HG02840 (cell line): ENCODE results near the gene PSMC5.
"Not testable (repeated sequence)": the region's sequence is repeated elsewhere in the genome, so short reads cannot be mapped to it uniquely, and the experiment has no call there.

Experiments
- ATAC-seq: cut with Tn5 transposase; IDR thresholded peaks from one replicate; pipeline ENCODE4 v1.9.1; 2021; ENCODE audit warnings: mild to moderate bottlenecking, moderate library complexity, moderate number of reproducible peaks; ENCODE audit not compliant: unreplicated experiment, low FRiP score

The PSMC5 gene

DNA sequence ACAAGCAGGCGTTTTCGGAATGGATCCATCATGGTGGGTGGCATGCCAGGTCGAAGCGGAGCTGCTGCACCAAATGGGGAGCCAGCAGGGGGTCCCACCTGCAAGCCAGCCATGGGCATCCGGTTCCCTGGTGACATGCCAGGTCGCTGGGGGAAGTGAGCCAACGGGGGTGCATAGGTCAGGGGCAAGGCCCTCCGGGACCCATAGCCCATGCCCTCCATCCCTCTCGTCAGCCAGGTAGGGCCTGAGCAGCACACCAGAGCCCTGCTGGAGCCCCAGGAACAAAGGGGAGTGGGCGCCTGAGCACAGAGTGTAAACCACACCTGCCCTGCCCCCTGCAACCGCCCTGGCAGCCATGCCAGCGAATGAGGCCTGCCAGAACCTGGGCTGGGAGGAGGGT is 10.2 kb downstream of the PSMC5 start:
- no peak for ATAC-seq

DNA sequence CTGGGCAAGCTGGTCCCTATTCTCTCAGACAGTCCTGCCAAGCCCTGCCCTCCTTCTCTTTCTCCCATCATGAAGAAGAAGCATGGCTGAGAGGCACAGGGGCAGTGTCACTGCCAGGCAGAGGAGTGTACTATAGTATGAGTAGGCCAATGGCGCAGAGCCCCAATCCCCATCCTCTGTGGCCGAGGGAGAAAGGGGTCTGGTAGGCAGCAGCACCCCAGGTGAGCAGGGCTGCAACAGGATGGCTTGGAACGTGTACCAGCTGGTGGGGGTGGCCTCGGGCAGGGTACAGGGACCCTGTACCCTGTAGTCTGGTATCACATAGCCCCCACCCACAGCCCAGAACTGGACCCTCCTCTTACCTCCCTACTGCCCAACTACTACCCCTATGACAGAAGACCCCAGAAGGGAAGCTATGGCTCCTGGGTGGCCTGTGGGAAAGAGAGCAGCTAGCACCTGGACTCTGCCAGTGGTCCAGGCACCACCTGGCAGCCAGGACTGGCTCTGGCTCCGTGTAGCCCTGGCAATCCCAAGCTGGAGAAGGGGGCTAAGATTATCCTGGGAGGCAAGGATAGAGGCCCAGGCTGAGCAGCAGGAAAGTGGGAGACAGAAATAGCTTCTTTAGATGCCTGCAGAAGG is 10.8 kb downstream of the PSMC5 start:
- no peak for ATAC-seq

DNA sequence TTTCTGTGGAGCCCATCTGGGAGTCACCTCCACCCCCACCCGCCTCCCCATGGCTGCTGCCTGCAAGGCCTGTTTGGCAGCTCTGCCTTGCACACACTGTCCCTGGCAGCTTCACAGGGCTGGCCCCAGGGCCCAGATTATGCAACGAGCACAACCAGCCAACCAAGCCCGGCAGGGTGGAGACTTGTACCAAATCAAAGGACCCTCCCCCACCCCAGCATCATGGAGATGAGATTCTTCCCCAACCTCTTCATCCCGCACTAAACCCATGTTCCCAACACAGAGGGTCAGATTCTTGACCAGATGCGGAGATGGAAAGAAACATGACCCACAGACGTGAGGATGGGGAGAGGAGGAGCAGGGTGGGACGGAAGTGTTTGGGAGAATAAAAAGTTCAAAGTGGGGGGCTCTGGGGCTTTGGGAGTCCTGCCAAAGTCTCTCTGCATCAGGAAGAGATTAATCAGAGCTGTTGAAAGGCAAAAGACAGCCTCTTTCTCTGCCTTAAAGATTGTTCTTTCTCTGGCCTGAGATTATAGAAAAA is 11.5 kb downstream of the PSMC5 start:
- no peak for ATAC-seq

DNA sequence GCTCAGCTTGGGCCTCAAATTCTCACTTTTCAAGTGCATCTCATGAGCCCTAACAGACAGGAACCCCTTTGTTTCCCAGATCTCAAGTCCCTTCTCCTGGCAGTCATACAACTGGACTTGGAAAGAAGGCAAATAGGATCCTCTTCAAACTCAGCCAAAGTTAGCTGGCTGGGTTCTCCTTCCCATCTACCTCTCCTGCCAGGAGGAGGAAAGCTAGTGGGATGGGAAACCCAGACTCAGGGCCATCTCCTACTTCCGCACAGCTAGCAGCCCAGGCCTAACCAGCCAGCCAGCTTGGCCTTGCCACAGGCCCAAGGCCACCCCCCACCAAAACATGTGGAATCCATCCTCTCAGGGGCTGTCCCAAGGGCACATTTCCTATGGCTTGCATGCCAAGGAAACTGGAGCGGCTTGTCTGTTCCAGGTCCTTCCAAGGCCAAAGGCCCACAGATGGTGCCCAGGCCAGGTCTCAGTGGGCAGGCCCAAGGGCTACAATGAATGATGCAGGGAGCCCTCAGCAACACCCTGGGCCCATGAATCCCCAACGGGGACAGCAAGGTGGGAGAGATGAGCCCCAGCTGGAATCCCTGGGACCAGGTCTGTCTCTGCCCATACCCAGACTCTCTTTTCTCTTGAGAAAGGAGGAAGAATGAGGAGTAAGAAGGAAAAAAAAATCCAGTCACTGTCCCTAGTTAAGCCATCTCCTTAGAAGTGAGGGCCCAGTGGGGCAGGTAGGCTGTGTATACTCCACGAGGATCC is 13.5 kb downstream of the PSMC5 start:
- no peak for ATAC-seq

DNA sequence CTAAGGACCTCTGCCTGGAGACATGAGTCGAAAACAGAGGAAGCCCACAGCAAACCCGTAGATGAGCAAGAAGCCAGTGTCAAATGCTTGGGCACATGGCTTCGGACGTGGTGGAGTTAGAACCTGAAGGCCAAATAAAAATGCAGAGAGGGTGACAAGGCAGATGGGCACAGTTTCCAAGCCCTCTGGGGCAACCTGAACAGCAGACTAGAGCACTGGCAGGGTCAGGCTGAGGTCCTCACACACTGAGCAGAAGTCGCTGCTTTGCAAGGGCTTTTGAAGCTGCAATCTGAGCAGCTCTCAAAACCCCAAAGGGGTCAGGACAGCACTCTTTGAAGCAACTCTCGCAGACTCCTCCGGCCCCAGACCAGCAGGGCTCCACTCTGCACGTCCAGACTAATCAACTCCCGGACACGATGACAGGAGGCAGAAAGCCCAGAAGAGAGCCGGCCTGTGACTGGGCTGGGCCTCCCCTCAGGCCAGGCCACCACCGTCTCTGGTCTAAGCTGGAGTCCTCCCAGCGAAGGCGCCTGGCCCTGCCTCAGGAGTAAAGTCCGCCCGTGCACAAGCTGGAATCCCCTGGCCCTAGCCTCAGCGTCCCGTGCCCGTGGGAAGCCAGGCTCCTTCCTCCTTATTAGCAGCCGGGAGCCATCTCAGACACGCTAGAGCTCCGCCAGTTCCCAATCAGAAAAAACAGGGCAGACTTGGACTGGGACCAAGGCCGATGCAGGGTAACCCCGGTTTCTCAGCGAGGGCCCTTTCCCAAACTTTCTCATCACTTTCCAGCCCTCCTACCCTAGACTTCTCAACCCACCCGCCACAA is 14.3 kb downstream of the PSMC5 start:
- ATAC-seq: no peak

DNA sequence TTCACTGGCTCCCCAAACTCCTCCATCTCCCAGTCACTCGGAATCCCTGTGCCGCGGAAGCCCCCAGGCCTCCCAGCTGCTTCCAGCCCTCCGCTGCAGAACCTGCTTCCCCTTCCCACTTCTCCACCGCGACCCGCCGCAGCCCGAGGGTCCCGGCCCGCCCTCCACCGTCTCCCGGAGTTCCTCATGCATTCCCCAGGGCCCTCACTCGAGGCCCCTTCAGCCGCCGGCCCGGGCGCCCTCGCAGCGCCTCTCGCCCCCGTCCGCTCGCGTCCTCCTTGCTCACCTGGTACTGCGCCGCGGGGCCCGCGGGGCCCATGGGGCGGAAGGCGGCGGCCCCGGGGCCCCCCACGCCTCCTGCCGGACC is 14.9 kb downstream of the PSMC5 start:
- peak; percentile 21 for ATAC-seq

DNA sequence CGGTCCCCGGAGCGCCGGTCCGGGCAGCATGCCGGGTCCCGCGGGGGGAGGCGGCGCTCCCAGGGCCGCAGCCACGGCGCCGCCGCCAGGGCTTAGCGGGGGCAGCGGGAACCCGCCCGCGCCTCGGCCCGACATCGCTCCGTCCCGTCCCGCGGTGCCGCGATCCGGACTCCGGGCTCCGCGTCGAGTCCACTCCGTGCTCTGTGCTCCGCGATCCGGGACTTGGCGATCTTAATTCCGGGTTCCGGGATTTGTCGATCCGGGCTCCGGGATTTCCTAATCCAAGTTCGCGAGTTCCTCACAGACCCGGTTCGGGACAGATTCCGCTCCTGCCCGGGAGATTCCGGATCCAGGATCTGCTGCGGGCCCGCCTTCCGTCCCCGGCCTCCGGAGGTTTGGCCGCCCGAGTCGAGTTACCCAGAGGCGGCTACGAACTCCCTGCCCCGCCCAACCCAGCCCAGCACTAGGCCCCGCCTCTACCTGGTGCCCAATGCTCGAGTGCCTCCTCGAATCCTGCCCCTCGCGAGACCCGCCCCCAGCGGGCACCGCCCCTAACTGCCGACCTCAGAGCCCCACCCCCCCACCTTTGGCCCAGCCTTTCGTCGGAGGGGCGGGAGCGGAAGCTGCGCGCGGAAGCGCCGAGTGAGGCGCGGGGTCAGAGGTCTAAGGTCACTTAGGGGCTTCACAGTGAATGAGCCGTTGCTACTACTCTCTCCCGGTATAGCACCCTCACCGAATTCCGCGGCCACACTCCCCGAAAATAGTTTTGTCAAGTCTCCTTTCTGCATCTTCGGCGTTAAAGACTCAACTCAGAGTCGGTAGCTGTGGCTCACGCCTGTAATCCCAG is 15.5 kb downstream of the PSMC5 start, which contains the start of gene SMARCD2:
Gene SMARCD2, minus strand, starts transcription at position 146 of the 847 bp plus-strand sequence. Its CDS starts 11 bp downstream, at position 135.
- ATAC-seq: peak; percentile 89

DNA sequence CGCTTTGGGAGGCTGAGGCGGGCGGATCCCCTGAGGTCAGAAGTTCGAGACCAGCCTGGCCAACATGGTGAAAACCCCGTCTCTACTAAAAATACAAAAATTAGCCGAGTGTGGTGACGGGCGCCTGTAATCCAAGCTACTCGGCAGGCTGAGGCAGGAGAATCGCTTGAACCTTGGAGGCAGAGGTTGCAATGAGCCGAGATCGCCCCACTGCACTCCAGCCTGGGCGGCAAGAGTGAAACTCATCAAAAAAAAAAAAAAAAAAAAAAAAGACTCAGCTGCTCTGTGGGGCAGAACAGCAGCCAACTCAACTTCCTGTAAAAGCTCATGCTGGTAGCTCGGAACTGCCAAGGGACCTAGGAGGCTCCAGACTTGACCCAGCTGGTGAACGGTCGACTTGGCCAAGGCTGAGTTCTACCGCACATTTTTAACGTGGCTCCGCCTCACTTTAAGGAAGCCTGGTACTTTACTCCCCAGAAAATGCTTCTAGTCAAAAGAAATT is 16.2 kb downstream of the PSMC5 start:
- ATAC-seq: not testable (repeated sequence)

DNA sequence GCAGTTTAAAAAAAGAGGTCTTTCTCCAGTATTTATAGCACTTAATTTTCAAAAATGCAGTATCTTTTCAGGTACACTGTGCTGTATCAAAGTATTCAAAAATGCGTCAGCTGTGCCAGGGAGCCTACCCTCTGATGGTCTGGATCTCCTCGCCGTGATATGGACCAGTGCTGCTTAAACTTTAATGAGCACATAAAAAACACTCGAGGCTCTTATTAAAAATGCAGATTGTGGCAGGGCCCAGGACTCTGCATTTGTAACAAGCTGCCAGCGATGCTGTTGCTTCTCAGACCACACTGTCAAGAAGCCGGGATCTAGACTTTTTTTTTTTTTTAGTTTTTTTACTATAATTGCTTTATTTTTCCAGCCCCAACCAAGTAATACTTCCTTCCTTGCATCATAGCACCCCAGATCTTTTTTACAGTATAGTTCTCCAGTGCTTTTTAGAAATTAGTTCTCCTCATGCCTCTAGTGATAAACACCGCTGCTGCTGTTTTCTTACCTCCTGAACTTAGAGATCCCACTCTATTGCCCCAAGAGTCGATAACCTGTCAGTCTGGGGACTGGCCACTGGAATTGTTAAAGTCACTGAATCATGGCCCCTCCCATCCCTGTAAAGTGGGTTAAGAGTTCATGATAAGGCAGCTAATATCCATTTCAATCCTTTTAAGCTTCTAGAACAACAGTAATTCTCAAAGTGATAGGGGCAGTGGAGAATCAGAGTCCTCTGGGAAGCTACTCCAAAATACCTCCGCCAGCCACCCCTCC is 16.9 kb downstream of the PSMC5 start:
- ATAC-seq: no peak

DNA sequence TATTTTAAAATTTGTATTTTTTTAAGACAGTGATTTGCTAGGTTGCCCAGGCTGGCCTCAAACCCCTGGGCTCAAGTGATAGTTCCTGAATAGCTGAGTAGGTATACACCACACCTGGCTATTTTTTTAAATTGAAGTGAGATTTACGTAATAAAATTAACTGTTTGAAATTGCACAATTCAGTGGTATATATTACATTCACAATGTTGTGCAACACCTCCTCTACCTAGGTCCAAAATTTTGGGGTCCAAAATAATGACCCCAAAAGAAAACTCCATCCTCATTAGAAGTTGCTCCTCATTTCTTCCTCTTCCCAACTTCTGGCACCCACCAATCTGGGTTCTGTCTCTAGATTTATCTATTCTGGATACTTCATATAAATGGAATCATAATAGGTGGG is 18.3 kb downstream of the PSMC5 start:
- no peak for ATAC-seq

DNA sequence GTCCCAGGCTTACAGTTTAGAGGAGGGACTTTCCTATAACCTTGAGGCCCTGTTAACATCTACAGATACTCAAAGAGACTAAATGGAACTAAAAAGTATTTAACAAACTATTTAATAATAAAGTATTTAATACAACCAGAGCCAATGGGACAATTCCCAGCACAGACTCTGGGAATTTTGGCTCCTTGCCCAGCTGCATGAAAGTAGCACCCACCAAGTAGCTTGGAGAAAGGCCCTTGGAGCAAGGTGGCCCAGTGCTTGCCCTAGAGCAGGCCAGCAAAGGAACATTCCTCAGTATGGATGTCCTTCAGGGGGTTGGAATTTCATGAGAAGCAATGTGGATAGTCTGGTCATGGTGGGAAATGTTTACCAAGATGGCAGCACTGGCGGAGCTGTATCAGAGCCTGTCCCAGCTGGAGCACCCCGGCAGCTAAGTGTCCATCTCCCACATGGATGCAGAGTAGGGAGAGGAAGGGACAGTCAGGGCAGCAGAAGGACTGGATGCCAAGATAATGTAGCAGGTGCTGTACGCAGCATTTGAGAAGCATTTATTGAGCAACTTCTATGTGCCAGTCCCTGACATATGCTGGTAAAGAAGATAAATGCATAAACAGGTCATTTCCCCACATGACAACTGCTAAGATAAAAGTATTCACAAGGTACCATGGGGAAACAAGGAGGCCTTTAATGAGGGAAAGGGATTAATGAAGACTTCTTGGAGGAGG is 20.5 kb downstream of the PSMC5 start:
- no peak for ATAC-seq

DNA sequence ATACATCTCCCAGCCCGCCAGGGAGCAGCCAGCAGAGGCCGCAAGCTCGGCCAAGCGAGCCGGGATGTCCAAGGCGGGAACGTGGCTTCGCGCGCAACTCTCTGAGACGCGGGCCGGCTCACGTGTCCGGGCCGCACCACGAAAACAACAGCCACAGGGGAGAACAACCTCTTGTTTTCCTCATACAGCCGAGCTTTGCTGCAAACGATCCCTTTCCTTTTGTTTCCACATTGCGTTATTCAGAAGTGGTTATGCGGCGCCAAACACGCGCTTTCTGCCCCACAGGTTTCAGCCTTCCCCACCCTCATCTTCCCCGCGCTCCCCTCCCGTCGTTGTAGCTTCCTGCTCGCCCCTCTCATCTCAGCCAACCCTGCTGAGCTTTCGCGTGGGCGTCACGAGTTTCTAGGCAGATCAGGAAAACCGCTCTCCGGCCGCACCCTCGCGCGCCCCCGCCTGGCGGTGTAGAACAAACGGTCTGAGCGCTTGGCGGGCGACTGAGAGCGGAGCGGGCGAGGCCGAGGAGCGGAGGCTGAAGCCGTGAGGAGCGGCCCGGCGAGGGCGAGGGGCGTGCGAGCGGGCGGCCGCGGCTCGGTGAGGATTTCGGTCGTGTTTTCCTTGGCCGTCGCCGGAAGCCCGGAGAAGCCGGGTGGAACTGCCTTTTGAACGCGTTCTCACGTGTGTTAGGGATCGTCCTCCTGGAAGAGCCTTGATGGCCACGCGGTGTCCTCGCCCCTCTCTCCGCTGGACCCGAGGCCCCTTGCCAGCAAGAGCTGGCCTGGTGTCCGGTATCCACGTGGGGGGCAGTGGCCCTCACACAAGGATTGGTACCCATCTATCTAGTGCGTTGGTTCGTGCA is 21.8 kb downstream of the PSMC5 start:
- peak; percentile 82 for ATAC-seq

DNA sequence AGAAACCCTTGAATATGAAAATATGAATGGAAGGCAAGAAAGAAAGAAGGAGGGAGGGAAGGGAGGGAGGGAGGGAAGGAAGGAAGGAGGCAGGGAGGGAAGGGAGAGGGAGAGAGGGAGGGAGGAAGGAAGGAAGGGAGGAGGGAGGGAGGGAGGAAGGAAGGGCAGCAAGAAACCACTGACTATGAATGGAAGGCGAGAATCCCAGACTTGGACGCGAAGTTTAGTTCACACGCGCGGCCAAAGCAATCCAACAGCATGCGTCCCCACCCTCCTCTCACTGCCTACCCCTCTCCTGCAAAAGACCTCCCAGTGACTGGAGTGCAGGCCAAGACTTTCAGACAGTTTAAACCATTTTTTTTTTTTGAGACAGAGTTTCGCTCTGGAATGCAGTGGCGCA is 23.2 kb downstream of the PSMC5 start:
- ATAC-seq: no peak

DNA sequence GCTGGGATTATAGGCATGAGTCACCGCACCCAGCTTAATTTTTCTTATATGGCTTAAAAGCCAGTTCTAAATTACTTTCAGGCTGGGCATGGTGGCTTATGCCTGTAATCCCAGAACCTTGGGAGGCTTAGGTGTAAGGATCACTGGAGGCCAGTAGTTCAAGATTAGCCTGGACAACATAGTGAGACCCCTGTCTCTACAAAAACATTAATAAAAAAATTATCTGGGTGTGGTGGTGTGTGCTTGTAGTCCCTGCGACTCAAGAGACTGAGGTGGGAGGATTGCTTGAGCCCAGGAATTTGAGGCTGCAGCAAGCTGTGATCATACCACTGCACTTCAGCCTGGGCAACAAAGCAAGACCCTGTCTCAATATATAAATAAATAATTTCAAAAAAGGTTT is 26.0 kb downstream of the PSMC5 start:
- ATAC-seq: no peak

DNA sequence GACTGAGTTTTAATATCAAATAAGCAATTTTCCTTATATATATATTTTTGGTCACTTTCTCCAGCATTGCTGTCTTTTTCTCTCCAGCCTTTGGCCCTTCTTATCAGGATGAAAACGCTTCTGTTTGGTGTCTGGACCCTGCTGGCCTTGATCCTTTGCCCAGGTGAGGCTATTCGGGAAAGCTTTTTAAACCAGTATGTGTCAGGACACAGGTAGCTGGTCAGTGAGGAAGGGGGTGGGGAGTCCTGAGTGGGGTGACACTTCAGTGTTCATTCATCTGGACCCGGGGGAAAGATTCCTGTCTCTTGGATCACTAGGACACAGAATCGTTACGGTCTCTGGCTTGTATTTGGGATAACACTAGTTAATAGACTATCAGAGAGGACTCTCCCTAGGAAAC is 27.5 kb downstream of the PSMC5 start:
- ATAC-seq: no peak

DNA sequence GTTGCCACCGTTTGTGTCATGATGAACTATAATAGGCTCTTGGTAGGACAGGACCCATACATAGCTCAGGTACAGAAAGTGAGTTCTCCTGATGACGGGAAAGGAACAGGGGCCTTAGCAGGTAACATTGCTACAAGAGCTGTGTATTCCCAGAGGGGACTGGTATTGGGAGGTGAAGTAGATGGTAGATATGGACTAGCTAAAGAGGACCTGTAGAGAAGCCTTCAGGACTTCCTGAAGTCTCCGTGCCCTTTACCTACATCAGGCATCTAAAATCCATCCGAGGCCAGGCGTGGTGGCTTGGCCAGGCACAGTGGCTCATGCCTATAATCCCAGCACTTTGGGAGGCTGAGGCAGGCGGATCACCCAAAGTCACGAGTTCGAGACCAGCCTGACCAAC is 28.0 kb downstream of the PSMC5 start:
- no peak for ATAC-seq

DNA sequence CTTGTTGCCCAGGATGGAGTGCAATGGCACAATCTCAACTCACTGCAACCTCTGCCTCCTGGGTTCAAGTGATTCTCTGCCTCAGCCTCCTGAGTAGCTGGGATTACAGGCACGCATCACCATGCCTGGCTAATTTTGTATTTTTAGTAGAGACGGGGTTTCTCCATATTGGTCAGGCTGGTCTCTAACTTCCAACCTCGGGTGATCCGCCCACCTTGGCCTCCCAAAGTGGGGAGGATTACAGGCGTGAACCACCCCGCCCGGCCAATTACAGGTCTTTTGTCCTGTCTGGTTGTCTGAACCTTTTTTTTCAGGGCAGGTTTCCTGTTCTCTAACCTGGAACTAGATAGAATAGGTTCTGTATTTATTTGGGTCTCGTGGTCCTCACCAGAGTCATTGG is 29.2 kb downstream of the PSMC5 start:
- not testable (repeated sequence) for ATAC-seq

DNA sequence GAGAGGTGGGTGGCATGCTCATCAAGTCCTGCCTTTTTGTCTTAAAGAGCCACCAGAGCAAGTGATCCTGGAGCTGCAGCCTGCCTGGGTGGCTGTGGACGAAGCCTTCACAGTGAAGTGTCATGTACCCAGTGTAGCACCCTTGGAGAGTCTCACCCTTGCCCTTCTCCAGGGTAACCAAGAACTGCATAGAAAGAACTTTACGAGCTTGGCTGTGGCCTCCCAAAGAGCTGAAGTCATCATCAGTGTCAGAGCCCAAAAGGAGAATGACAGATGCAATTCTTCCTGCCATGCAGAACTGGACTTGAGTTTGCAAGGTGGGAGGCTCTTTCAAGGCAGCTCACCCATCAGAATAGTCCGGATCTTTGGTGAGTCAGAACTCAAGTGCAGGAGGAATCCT is 32.0 kb downstream of the PSMC5 start:
- no peak for ATAC-seq
